Measurements from ENCODE around the gene PRPH2.
"Not testable (repeated sequence)": the region's sequence is repeated elsewhere in the genome, so short reads cannot be mapped to it uniquely, and the experiment has no call there.

PRPH2 gene

DNA sequence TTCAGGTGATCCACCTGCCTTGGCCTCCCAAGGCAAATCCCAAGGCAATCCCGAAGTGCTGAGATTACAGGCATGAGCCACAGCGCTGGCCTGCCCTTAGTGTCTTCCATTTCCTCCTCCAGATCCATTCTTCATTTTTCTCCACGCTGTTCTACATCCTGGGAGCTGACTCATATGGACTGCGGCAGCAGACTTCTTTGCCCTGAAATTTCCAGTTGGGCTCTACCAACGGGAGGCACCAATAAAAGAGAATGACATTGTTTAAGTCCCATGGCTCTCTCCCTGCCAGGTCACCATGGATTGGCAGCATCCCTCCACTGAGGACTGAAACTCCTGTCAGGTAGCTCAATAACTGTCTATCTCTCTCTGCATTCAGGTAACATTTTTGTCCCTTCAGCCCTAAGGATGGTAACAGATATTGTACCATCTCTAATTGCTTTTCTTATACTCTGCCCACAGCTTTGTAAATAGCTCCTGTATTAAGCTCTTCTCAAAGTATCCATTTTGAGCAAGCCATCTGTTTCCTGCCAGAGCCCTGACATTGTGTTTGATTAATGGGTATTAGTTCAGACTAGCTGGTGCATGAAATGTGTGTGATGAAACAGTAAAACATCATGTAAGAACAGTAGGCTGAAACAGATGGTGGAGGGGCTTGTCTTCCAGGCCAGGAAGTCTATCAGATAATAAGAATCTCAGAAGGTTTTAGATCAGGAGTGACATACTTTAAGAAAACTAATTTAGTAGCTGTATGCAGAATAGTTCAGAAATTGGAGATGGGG is 19.9 kb upstream of the PRPH2 start:
- no peak for DNase-seq

DNA sequence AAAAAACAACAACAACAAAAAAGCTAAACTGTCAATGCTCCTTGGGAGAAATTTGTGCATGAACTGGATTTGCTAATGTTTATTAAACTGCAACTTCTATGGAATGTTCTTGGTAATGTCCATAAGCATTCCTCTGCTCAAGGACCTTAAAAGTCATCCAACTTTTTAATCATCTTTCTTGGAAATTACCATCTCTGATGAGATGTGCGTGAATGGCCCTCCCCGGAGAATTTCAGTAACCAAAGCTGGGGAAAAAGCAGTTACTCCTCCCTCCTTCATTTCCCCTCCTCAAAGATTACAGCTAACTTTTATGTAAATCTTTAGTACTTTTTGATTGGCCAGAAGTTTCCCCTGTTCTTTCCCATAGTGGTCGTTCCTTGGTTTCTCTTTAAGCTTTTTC is 18.3 kb upstream of the PRPH2 start:
- no peak for DNase-seq

- no peak for DNase-seq
Measured at GRCh38 chr6:42735976-42736375, 13.6 kb upstream of the PRPH2 start.

DNA sequence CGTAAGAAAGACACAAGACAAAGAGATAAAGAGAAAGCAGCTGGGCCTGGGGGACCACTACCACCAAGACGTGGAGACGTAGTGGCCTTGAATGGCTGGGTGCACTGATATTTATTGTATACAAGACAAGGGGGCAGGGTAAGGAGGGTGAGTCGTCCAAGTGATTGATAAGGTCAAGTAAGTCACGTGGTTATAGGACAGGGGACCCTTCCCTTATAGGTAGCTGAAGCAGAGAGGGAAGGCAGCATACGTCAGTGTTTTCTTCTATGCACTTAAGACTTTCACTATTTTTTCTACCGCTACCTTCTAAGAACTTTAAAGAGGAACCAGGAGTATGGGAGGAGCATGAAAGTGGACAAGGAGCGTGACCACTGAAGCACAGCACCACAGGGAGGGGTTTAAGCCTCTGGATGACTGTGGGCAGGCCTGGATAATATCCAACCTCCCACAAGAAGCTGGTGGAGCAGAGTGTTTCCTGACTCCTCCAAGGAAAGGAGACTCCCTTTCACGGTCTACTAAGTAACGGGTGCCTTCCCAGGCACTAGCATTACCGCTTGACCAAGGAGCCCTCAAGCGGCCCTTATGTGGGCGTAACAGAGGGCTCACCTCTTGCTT is 11.6 kb upstream of the PRPH2 start:
- peak; percentile 21 for DNase-seq

- no peak for DNase-seq
Measured at GRCh38 chr6:42729731-42730130, 7.3 kb upstream of the PRPH2 start.

GRCh38 chr6:42727627-42728026 is 5.2 kb upstream of the PRPH2 start:
- no peak for DNase-seq

DNA sequence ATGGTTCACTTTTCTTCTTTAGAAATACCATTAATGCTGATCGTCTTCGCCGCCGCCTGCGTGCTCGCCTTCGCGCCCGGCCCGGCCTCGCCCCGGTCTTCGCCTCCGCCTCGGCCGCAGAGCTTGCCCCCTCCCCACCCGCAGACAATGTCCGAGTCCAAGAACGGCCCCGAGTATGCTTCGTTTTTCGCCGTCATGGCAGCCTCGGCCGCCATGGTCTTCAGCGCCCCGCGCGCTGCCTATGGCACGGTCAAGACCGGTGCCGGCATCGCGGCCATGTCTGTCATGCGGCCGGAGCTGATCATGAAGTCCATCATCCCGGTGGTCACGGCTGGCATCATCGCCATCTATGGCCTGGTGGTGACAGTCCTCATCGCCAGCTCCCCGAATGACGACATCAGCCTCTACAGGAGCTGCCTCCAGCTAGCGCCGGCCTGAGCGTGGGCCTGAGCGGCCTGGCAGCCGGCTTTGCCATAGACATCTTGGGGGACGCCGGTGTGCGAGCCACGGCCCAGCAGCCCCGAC is 4.8 kb upstream of the PRPH2 start:
- DNase-seq: peak; percentile 85

DNA sequence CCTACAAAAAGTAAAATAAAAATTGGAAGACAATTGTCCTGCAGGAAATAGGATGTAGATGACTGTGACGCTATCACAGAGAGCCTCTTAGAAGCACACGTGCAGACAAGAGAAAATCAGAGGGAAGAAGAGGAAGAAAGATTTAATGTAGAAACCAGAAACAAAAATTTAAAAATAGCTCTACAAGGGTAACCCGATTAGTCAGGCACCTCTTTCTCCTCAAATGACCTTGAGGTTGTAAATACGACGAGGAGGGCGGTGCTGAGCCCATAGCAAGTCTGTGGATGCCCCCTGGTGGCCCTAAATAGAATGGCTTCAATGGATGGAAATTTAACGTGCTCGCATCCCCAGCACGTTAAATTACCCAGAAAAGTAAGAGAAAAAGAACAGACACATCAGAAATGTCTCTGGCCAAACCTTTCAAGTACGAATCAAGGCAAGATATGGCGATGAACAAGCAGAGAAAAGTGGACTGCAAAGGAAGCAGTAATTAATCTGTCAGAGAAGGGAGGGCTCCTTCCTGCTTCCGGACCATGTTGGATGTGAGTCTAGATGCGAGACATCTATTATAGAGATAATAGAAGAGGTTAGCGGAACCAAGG is 4.2 kb upstream of the PRPH2 start:
- peak; percentile 84 for DNase-seq

- DNase-seq: no peak
Measured at GRCh38 chr6:42726026-42726425, 3.6 kb upstream of the PRPH2 start.

- DNase-seq: no peak
Measured at GRCh38 chr6:42724825-42725224, 2.4 kb upstream of the PRPH2 start.

- no peak for DNase-seq
Measured at GRCh38 chr6:42720739-42721138, 1.7 kb downstream of the PRPH2 start.

DNA sequence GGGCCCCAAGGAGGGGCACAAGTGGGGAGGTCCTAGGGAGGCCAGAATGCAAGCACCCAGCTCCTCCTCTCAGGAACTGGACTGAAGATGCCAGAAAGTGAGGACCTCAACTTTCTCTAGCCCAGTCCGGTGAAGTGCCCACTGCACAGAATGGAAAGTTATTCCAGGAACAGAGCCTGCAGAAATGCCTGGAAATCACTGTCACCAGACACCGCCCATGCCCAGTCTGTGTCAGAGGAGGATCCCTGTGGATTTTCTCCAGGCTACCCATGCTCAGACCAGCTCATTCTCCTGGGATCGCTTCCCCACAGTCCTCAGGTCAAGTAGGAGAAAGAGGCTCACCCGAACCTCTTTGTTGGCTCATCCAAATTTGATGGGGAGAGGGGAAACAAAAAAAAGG is 6.5 kb downstream of the PRPH2 start:
- DNase-seq: no peak

DNA sequence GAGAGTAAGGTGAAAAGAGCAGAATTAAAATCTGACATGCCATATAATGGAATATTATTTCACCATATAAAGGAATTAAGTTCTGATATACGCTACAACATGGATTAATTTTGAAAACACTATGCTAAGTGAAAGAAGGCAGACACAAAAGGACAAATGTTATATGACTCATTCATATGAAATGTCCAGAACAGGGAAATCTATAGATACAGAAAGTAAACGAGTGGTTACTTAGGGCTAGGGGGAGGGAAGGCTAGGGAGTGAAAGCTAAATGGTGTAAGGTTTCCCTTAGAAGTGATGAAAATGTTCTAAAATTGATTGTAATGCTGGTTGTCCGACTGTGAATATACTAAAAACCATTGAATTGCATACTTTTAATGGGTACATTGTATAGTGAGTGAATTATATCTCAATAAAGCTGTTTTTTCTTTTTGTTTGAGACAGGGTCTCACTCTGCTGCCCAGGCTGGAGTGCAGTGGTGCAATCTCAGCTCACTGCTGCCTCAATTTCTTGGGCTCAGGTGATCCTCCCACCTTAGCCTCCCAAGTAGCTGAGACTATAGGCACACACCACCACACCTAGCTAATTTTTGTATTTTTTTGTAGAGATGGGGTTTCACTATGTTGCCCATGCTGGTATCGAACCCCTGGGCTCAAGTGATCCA is 8.2 kb downstream of the PRPH2 start:
- no peak for DNase-seq

GRCh38 chr6:42711930-42712329 is 10.5 kb downstream of the PRPH2 start:
- no peak for DNase-seq

DNA sequence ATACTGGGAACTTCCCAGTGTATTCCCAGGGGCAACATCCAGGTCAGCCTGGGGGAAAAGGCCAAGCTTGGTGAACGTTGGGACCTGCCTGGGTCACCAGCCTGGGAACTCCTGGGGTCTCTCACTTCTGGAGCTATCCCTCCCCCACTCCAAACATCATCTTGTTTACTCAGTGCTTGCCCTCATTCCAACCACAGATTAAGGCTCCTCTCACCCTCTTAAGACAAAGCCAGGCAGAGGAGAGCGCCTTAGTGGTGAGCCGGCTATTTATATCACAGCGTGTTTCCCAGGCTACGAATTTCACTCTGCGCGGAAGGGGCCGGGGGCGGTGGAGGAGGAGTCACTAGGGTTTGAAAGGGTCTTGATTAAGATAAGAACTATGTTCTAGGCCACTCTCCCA is 12.1 kb downstream of the PRPH2 start:
- peak; percentile 13 for DNase-seq

DNA sequence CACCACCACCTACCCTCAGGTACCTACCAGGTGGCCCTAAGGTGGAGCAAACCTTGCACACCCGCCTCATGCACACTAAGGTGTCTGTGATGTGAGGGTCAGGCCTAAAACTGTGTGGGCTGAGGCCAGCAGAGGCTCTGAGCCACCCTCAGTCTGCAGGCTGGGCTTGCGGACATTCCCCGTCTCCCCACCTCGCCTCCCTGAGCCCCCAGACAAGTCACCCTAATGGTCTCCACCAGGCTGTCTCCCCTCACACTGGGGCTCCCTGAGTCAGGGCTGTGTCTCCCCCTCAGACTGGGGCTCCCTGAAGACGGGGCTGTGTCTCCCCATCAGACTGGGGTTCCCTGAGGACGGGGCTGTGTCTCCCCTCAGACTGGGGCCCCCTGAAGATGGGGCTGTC is 12.5 kb downstream of the PRPH2 start:
- DNase-seq: no peak

DNA sequence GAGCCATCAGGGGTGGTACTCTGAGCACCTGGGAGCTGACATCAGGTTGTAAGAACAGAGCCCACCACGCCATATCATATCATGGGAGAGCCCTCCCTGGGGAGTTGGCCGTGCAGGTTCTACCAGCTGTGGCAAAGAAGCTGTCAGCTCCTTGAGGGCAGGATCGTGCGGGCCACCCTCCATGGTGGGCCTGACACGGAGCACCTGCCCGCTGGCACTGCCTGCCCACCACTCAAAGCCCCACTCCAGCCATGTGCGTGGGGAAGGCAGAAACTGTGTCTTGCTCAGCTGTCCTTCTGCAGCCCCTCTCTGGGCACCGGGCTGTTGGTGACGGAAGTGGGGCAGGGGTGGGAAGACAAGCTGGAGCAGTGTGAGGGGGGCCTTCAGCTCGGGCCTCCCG is 14.3 kb downstream of the PRPH2 start:
- DNase-seq: no peak

GRCh38 chr6:42707595-42707994 is 14.8 kb downstream of the PRPH2 start:
- DNase-seq: no peak

- no peak for DNase-seq
Measured at GRCh38 chr6:42704937-42705374, 17.4 kb downstream of the PRPH2 start.

DNA sequence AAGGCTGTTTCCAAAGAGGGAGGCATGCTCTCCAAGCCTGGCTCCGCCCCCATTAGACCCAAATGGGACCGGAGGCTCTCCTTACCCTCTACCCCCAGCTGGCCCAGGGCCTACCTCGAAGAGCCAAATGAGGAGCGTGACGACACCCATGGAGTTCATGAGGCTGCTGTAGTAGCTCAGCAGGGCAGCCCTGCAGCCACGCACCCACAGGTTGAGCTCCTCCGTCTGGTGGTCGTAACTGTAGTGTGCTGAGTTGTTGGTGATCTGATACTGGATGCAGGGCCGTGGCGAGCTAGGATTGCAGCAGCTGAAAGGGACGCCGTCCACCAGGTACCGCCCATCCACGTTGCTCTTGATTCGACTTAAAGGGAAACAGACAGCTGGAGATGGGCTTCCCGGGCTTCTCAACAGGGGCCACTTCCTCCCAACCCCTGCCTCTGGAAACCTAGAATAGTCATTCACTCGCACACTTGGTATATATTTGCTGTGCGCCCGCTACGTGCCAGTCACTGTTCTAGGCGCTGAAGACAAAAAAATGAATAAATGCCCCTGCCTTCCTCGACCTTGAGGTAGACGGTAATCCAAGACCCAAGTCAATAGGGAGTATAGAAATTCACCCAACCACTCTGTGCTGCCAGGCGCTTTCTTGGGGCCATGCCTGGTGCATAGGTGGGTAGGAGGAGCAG is 18.0 kb downstream of the PRPH2 start:
- peak; percentile 45 for DNase-seq

- not testable (repeated sequence) for DNase-seq
Measured at GRCh38 chr6:42702786-42703185, 19.6 kb downstream of the PRPH2 start.

GRCh38 chr6:42702200-42702599 is 20.2 kb downstream of the PRPH2 start:
- DNase-seq: no peak

Measured in right kidney (tissue), 1 donor.